ENCODE results near the gene SH3BP5. TPM values are rescaled to one million over a fixed set of nuclear protein-coding genes. Genes with fewer than 3 reads are reported as not detected.

SH3BP5 gene, protein sequence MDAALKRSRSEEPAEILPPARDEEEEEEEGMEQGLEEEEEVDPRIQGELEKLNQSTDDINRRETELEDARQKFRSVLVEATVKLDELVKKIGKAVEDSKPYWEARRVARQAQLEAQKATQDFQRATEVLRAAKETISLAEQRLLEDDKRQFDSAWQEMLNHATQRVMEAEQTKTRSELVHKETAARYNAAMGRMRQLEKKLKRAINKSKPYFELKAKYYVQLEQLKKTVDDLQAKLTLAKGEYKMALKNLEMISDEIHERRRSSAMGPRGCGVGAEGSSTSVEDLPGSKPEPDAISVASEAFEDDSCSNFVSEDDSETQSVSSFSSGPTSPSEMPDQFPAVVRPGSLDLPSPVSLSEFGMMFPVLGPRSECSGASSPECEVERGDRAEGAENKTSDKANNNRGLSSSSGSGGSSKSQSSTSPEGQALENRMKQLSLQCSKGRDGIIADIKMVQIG
- 10 to 100 TPM; 50.0 to 51.9 TPM for total RNA-seq

GRCh38 chr3:15332405-15333098 lies at the start of gene SH3BP5:
Gene SH3BP5, minus strand, starts transcription at chr3:15332586. Its CDS starts 178 bp downstream, at chr3:15332408.

DNA sequence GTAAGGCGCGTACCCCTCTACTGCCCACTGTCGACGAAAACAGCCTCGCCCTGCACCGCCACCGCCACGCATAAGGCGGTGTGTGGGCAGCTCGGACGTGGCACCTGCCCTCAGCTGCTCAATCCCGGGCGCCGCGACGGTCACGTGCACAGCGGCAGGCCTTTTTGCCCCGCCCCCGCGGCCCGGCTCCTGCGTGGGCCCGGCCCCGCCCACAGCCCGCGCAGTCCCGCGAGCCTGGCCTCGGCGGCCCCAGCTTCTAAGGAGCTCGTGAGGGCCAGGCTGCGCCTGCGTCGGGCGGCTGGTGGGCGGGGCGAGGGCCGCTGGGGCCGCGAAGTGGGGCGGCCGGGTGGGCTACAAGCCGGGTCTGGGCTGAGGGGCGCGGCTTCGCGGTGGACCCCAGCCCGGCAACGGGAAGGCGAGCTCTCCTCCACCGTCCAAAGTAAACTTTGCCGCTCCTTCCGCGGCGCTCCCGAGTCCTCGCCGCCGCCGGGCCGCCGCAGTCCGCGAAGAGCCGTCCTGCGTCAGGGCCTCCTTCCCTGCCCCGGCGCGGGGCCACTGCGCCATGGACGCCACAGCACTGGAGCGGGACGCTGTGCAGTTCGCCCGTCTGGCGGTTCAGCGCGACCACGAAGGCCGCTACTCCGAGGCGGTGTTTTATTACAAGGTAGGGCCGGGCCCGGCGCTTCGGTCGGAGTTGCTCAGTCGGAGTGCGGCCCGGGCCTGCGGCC lies 126.3 kb downstream of the SH3BP5 start, which contains the start of gene CAPN7:
Gene CAPN7, plus strand, starts transcription at position 313 of the 728 bp plus-strand sequence. Its CDS starts 250 bp downstream, at position 563.

Other genes with a start within 250 kb of the SH3BP5 start
- gene RBSN, start 233.4 kb downstream of the SH3BP5 start, total RNA-seq = 10 to 100 TPM; 19.7 to 20.9 TPM
- 10 to 100 TPM; 29.4 to 30.5 TPM for gene CAPN7, start 126.3 kb downstream of the SH3BP5 start, total RNA-seq
- gene METTL6, start 95.0 kb upstream of the SH3BP5 start, total RNA-seq = 10 to 100 TPM; 16.6 to 17.0 TPM
- gene EAF1, start 95.0 kb upstream of the SH3BP5 start, total RNA-seq = 10 to 100 TPM; 26.5 to 30.1 TPM
- 1 to 10 TPM; 4.5 to 5.0 TPM for gene COLQ, start 189.1 kb upstream of the SH3BP5 start, total RNA-seq

Data from activated naive CD4-positive, alpha-beta T cell treated with anti-CD3 and anti-CD28 coated beads, Interleukin-2, amount 10 ng/mL, durations not matched to agents 5 hours and 36 hours (primary cell).